KOPT-K1 (cell line): ENCODE measurements around the gene IMMP2L.

Source experiments
- H3K27ac ChIP-seq: fragments of 200-600 bp; sonication (generic); 2 replicates; pipeline ENCODE4 v1.5.1; 2016; ENCODE audit warnings: antibody characterized with exemption, mild to moderate bottlenecking, low read depth, low read length; ENCODE audit not compliant: poor library complexity, severe bottlenecking
- H3K36me3 ChIP-seq: fragments of 200-600 bp; sonication (generic); 2 replicates; pipeline ENCODE4 v1.5.1; 2017; ENCODE audit warnings: antibody characterized with exemption, mild to moderate bottlenecking, low read length, moderate library complexity; ENCODE audit not compliant: insufficient read depth
- H3K9me3 ChIP-seq: fragments of 200-600 bp; sonication (generic); 2 replicates; pipeline ENCODE4 v1.5.1; 2017; ENCODE audit warnings: antibody characterized with exemption, low read length, mild to moderate bottlenecking; ENCODE audit not compliant: insufficient read depth, poor library complexity, severe bottlenecking

The IMMP2L gene

DNA sequence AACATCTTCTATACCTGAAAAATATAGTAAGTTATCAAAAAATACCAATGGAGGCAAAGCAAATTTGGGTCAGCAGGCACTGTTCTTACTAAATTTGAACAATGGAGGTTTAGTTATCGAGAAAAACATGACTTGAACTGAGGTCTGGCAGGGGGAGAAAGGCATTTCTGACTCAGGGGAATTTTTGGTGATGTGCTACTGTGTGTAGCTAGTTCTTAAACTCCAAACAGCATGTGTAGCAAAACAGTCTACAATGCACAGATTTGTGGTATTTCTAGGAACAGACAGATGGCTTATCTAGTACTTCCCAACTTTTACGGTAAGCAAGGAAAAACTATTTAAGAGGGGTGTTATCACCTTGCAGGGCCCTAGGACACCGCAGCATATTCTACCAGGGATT is 783.0 kb downstream of the IMMP2L start:
- H3K9me3 ChIP-seq, result no peaks in the 10 kb centered on the region
- no peak overlapping the region for H3K27ac ChIP-seq
- no peaks in the 10 kb centered on the region for H3K36me3 ChIP-seq

DNA sequence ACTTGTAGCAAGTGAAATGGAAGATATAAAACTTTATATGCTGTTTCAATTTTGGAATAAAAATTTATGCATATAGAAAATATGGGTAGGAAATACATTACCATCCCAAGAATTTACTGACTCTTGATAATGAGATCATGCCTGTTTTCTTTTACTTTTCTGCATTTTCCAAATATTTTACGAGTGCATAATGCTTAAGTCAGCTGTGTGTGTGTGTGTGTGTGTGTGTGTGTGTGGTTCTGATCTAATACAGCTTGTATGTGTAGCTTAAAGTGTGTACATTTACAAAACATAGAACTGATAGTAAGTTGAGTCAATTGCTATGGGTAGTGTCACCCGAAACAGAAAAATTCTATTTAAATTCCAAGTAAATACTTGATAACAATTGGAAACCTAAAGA is 787.2 kb downstream of the IMMP2L start:
- H3K9me3 ChIP-seq, result no peaks in the 10 kb centered on the region
- H3K36me3 ChIP-seq, result no peaks in the 10 kb centered on the region
- H3K27ac ChIP-seq, result no peak overlapping the region

DNA sequence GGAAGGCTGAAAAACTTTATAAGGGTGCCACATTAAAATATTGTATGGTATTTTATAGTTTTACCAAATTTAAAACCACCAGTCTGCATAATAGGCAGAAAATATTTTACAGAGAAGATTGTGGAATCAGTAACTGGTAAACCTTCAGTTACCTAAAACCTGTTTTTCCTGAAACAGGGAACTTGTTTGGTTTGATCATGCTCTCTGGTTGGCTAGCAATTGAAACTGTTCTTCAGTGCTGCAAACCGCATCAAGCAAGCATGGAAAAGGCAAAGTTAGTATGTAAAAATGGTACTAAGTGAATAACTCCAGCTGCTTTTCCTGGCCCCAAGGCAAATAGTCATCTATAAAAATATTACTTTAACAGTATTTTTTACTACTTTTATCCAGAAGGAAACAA is 788.2 kb downstream of the IMMP2L start:
- Histone ChIP-seq H3K27ac (no peak overlapping the region), H3K9me3 (no peaks in the 10 kb centered on the region), H3K36me3 (no peaks in the 10 kb centered on the region)

DNA sequence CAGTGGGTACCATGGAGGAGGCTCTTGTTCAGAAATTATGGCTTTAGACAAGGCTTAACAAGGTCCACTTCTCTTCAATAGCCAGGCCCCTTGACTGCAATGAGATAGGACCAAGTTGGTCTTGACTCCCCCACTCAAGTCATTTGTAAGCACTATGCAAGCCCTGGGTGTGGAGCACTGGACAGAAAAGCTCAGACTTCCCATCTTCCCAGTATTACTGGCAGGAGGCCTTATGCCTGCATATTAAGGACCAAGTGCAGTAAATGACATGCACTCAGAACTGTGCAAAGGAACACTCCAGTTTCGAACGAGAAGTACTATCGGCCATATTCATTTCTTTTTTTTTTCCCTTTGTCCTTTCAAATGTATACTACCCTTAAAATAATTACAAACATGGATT is 789.7 kb downstream of the IMMP2L start:
- no peak overlapping the region for H3K27ac ChIP-seq
- no peaks in the 10 kb centered on the region for H3K36me3 ChIP-seq
- no peaks in the 10 kb centered on the region for H3K9me3 ChIP-seq

DNA sequence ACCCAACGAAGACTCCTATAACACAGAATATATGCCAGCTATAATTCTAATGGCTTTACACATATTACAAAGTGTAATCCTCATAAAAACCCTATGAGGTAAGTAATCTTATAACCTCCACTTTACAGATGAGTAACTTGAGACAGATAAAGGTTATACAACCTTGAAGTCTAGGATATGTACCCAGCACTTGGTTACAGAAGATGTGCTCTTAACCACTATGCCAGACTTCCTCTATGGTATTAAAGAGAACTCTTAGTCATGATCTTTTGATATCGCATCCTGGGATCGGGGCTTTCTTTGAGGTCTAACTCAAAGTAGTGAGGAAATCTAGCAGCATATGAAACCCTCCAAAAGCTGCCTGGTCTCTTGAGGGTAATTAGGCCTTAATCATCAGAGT is 790.6 kb downstream of the IMMP2L start:
- no peaks in the 10 kb centered on the region for H3K36me3 ChIP-seq
- H3K9me3 ChIP-seq, result no peaks in the 10 kb centered on the region
- no peak overlapping the region for H3K27ac ChIP-seq

DNA sequence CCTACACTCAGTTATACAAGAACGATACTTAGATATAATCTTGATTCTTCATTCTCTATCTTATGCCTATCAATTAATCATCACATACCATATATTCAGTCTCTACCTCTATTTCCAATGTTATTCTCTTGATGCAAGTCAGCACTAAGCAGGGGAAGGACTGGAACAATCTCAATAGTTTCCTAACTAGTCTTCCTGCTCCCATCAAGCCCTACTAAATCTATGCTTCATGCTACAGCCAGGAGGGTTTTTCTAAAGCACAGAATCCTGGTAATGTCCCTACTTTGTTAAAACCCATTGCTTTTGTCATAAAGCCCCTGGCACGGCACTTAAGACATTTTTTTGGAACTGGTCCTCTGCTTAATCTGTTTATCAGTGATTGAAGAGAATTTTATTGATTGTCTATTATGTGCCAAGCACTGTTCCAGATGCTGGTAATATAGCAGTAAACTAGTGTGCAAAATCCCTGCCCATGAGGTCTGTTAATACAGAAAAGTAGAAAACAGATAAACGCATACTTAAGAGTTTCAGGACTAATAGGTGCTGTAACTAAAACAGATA is 794.7 kb downstream of the IMMP2L start:
- Histone ChIP-seq H3K36me3 (no peaks in the 10 kb centered on the region), H3K27ac (no peak overlapping the region), H3K9me3 (no peaks in the 10 kb centered on the region)

DNA sequence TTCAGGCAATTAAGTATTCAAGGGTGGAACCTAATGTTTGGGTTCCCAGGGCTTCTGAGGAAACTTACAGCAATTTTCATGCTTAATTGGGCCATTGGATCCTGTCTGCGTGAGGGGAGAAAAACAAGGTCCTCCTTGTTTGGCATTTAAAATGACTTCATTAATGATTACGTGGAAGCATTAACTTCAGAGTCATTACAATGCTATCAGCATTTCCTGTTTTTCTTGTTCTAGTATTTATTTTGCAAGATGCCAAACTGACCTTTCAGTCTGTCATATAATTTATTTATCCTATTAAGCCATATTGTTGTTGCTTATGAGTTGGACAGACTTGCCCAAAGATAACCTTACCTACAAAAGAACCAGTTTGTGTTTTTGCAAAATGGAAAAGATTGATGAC is 795.4 kb downstream of the IMMP2L start:
- Histone ChIP-seq H3K9me3 (no peaks in the 10 kb centered on the region), H3K27ac (no peak overlapping the region), H3K36me3 (no peaks in the 10 kb centered on the region)

DNA sequence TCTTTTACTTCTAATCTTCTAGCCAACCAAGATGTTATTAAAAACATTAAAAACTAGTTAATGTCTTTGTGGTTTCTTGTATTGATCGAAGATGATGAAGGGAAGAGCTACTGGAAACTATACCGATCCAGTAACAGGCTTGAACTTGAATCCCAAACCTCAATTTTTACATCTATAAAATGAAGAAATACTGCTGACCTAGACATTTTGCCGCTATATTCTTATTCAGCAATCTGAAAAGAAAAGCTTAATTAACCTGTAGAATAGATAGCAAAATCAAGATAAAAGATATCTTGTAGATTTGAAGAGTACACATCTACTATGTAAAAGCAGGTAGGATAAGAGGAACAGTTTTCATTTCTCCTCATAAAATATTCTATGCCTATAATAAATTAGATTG is 797.4 kb downstream of the IMMP2L start:
- no peak overlapping the region for H3K27ac ChIP-seq
- no peaks in the 10 kb centered on the region for H3K36me3 ChIP-seq
- H3K9me3 ChIP-seq, result no peaks in the 10 kb centered on the region

DNA sequence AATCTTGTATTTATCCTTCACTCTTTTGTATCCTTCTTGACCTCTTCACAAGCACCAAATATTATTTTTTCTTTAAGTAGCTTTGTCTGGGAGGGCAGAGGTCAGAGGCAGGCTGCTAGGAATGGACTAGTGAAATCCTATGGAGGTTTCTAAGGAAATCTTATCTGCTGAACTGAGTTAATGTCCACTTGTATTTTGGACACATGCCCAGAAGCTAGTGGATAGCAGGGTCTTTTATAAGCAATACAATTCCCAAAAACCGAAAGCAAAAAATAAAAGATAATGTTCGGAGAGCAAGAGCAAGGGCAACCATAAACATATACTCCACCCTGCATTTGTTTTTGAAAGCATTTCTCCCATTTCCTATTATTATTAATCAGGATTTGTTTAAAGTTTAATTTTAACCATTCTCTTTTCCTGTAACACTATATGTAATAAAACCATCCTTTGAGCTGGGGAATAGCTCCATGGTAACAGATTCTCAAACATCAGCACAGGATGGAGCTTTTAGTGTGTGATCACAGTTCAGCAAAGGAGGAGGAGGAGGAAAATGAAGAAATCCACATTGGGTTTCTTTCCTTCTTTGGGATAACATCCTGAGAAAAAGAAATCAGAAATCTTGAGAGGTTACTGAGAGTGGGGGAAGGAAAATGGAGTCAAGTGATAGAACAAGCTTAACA is 799.6 kb downstream of the IMMP2L start:
- no peaks in the 10 kb centered on the region for H3K36me3 ChIP-seq
- H3K27ac ChIP-seq, result no peak overlapping the region
- H3K9me3 ChIP-seq, result no peaks in the 10 kb centered on the region

DNA sequence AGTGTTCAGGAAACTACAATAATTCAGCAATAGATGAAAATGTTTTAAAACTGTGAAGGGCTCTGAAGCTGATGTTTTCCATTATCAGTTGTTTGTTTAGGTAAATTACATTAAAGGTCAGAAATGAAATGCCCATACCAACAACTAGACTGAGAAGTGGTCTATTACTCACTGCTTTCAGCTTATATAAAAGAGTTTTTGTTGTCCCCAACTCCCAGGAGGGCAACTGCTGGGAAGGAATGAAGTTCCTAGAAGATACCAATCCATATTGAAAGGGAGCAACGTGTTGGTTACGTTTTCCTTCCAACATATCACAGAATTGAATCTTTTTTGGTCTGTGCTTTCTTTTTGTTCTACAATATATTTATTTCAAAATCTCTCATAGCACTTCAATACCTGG is 802.0 kb downstream of the IMMP2L start:
- no peaks in the 10 kb centered on the region for H3K36me3 ChIP-seq
- H3K27ac ChIP-seq, result no peak overlapping the region
- no peaks in the 10 kb centered on the region for H3K9me3 ChIP-seq

DNA sequence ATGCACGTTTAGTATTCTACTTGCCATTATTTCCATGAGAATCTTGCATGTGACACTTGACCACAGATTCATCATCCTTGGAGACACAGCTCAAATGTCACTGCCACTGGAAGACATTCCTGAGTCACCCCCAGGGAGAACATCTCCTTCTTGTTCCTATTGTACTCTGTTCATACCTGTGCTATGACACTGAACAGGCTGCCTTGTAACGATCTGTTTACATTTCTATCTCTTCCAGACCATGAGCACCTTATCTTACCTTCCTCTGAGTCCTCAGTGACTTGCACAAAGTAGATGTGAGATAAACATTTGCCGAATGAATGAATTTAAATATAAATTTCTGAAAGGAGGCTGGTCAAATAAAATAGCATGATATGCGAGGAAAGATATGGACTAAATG is 803.2 kb downstream of the IMMP2L start:
- Histone ChIP-seq H3K9me3 (no peaks in the 10 kb centered on the region), H3K36me3 (no peaks in the 10 kb centered on the region), H3K27ac (no peak overlapping the region)

DNA sequence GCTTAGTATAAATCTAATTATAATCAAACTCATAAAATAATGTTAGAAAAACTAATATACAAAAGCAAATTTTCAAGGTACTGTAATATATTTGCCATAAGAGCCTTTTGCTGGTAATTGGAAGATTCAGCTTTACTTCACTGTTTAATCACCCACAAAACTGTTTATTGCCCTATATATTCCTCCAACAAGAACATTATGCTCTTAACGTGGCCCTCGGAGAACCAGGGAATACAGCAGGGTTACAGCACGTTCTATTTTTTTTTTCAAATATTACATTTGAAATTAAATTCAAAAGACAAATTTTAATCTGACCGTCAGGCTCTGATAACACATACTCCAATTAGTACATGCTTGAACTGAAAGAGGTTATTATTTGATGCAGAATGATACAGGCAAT is 807.6 kb downstream of the IMMP2L start:
- no peaks in the 10 kb centered on the region for H3K36me3 ChIP-seq
- H3K9me3 ChIP-seq, result no peaks in the 10 kb centered on the region
- no peak overlapping the region for H3K27ac ChIP-seq

DNA sequence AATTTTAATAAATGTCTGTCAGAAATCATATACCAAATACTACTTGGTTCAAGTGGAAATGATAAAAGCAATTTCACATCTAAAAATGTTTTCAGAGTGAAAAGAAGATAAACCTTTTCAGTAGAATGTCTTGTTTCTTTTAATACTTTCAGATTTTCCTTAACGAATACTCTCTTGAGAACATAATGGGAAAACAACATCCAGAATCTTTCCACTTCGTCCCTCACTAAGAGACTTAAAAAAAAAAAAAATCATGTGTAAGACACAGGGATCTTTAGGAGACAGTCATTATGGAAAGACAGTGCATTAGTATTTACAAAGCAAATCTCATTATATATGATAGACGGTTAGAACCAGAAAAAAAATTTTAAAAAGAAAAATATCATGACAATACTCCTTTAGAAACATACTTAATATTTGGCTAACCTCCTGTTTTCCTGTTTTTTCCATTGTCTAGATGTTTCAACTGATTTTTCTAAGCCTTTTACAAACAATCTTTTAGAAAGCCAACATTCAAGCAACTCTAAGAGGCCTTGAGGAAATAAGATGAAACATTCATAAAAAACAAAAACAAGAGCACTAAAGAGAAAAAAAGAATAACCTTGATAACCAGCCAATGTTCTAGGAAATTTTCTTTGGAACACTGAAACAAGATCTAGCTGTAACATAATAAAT is 811.2 kb downstream of the IMMP2L start:
- Histone ChIP-seq H3K27ac (no peak overlapping the region), H3K9me3 (no peaks in the 10 kb centered on the region), H3K36me3 (no peaks in the 10 kb centered on the region)

DNA sequence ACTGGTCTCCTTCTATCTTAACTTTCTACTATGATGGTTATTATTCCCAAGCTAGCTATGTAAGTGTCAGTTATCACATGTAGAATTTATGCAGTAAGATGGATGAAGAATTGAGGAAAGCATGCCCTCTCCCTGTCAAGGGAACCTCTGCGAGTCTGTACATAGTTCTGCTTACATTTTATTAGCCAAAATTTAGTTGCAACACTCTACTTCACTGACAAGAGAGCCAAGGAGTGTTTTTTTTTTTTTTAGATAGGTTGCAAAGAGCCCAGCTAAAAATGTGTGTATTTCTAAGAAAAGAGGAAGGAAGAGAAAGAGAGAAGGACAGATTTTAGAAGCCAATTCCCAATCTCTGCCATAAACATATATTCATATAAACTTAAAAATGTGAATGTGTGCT is 829.1 kb downstream of the IMMP2L start:
- Histone ChIP-seq H3K9me3 (peaks cover 5% of the 10 kb centered on the region), H3K36me3 (no peaks in the 10 kb centered on the region), H3K27ac (no peak overlapping the region)

DNA sequence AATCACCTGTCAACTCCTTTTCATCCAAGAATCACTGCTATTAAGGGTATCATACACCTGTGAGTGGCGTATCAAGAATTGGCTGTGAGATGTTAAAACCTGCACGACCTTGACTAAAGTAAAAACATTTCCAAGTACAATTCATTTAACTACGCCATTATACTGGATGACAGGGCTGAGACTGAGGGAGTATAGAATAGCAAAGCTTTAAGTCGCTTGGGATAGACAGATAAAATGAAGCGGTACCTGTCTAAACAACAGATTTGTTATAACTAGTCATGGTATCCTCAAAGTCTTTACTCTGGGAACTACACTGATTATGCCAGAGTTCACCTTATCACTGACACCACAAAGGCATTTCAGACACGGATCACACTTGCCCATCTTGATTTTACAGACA is 837.5 kb downstream of the IMMP2L start:
- Histone ChIP-seq H3K36me3 (no peaks in the 10 kb centered on the region), H3K27ac (no peak overlapping the region), H3K9me3 (no peaks in the 10 kb centered on the region)

DNA sequence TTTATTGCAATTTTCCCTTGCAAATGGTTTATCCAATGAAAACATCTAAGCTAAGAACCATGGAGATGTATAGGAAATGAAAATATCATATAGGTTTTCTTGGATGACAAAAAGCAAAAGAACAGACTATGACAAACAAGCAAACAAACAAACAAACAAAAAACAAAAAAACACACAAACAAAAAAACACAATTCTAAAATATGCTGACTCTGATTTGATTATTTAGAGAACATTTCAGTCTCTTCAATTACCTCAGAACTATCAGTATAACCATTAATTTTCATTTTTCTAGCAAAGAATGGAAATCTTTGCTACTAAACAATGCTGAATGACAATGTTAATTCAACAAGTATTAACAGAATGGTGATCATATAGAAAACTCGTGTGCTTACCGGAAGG is 840.9 kb downstream of the IMMP2L start:
- H3K27ac ChIP-seq, result no peak overlapping the region
- no peaks in the 10 kb centered on the region for H3K9me3 ChIP-seq

More for the DNA sequence above, 840.9 kb downstream of the IMMP2L start:
- H3K36me3 ChIP-seq, result no peaks in the 10 kb centered on the region
